HG02885 (cell line): ENCODE measurements around the gene LARGE1.
A peak's percentile ranks its signal among the peaks of the same experiment; 100 is the strongest.

Experiments
- ATAC-seq: cut with Tn5 transposase; IDR thresholded peaks from one replicate; pipeline ENCODE4 v1.9.1; 2021; ENCODE audit warnings: mild to moderate bottlenecking; ENCODE audit not compliant: unreplicated experiment, poor library complexity

Gene LARGE1

GRCh38 chr22:33302549-33302948 lies 617.7 kb downstream of the LARGE1 start:
- ATAC-seq, result no peak

GRCh38 chr22:33302049-33302545 lies 618.2 kb downstream of the LARGE1 start:
- ATAC-seq, result peak; percentile 60

GRCh38 chr22:33300165-33300564 lies 620.1 kb downstream of the LARGE1 start:
- no peak for ATAC-seq

- peak; percentile 89 for ATAC-seq
Observed at GRCh38 chr22:33299245-33299956, 620.9 kb downstream of the LARGE1 start.

- ATAC-seq, result no peak
Observed at GRCh38 chr22:33296941-33297340, 623.3 kb downstream of the LARGE1 start.

- no peak for ATAC-seq
Observed at GRCh38 chr22:33288078-33288477, 632.2 kb downstream of the LARGE1 start.

GRCh38 chr22:33275073-33275443 lies 645.2 kb downstream of the LARGE1 start:
- ATAC-seq, result no peak

GRCh38 chr22:33274214-33275072 lies 645.8 kb downstream of the LARGE1 start:
- ATAC-seq, result no peak

GRCh38 chr22:33272871-33273270 lies 647.4 kb downstream of the LARGE1 start:
- peak; percentile 45 for ATAC-seq

- peak; percentile 26 for ATAC-seq
Observed at GRCh38 chr22:33272180-33272579, 648.1 kb downstream of the LARGE1 start.

GRCh38 chr22:33271390-33272161 lies 648.7 kb downstream of the LARGE1 start:
- peak; percentile 63 for ATAC-seq

- ATAC-seq, result no peak
Observed at GRCh38 chr22:33270596-33270995, 649.7 kb downstream of the LARGE1 start.

GRCh38 chr22:33261699-33262098 lies 658.6 kb downstream of the LARGE1 start:
- ATAC-seq, result no peak

- ATAC-seq, result no peak
Observed at GRCh38 chr22:33260498-33260897, 659.8 kb downstream of the LARGE1 start.

- no peak for ATAC-seq
Observed at GRCh38 chr22:33255791-33256190, 664.5 kb downstream of the LARGE1 start.

- no peak for ATAC-seq
Observed at GRCh38 chr22:33248948-33249347, 671.3 kb downstream of the LARGE1 start.

- peak; percentile 50 for ATAC-seq
Observed at GRCh38 chr22:33247758-33248157, 672.5 kb downstream of the LARGE1 start.

GRCh38 chr22:33242078-33242477 lies 678.2 kb downstream of the LARGE1 start:
- ATAC-seq, result no peak

GRCh38 chr22:33240888-33241475 lies 679.3 kb downstream of the LARGE1 start:
- ATAC-seq, result no peak

GRCh38 chr22:33232071-33232470 lies 688.2 kb downstream of the LARGE1 start:
- no peak for ATAC-seq
